ENCODE measurements around the gene RTRAF.

The RTRAF gene

GRCh38 chr14:52020866-52021717 is 31.7 kb downstream of the RTRAF start:
- TF ChIP-seq REST (IDR thresholded peaks at IDR 0.05; ENCODE audit: low read depth): no peak
- TF ChIP-seq YY1 (IDR thresholded peaks at IDR 0.05; ENCODE audit: low read depth): no peak
- TF ChIP-seq RAD21 (IDR thresholded peaks at IDR 0.05; ENCODE audit: low read depth): no peak
- TF ChIP-seq USF1 (IDR thresholded peaks at IDR 0.05): no peak
- no peak for TF ChIP-seq ZBTB7A (IDR thresholded peaks at IDR 0.05; ENCODE audit: low read depth)
- no peak for TF ChIP-seq NFIC (IDR thresholded peaks at IDR 0.05)
- no peak for TF ChIP-seq CREB1 (IDR thresholded peaks at IDR 0.05; ENCODE audit: low read depth)
- no peak for TF ChIP-seq TEAD4 (IDR thresholded peaks at IDR 0.05)
- no peak for TF ChIP-seq TCF12 (IDR thresholded peaks at IDR 0.05; ENCODE audit: low read depth)
- no peak for TF ChIP-seq FOXM1 (IDR thresholded peaks at IDR 0.05; ENCODE audit: borderline replicate concordance, low read depth)
- no peak for TF ChIP-seq CEBPB (IDR thresholded peaks at IDR 0.05)
- TF ChIP-seq MAX (IDR thresholded peaks at IDR 0.05): no peak
- TF ChIP-seq TAF1 (IDR thresholded peaks at IDR 0.05; ENCODE audit: low read depth): no peak
- no peak for TF ChIP-seq EGR1 (IDR thresholded peaks at IDR 0.05)
- TF ChIP-seq EP300 (IDR thresholded peaks at IDR 0.05; ENCODE audit: borderline replicate concordance): no peak

GRCh38 chr14:52021957-52022600 is 32.7 kb downstream of the RTRAF start:
- TF ChIP-seq CREB1 (IDR thresholded peaks at IDR 0.05; ENCODE audit: low read depth) (no peak), REST (IDR thresholded peaks at IDR 0.05; ENCODE audit: low read depth) (no peak), TEAD4 (IDR thresholded peaks at IDR 0.05) (no peak), MAX (IDR thresholded peaks at IDR 0.05) (no peak), ZBTB7A (IDR thresholded peaks at IDR 0.05; ENCODE audit: low read depth) (no peak), CEBPB (IDR thresholded peaks at IDR 0.05) (no peak), FOXM1 (IDR thresholded peaks at IDR 0.05; ENCODE audit: borderline replicate concordance, low read depth) (no peak), USF1 (IDR thresholded peaks at IDR 0.05) (no peak), YY1 (IDR thresholded peaks at IDR 0.05; ENCODE audit: low read depth) (no peak), EP300 (IDR thresholded peaks at IDR 0.05; ENCODE audit: borderline replicate concordance) (no peak), TCF12 (IDR thresholded peaks at IDR 0.05; ENCODE audit: low read depth) (no peak), RAD21 (IDR thresholded peaks at IDR 0.05; ENCODE audit: low read depth) (no peak), TAF1 (IDR thresholded peaks at IDR 0.05; ENCODE audit: low read depth) (no peak), EGR1 (IDR thresholded peaks at IDR 0.05) (no peak)

- TF ChIP-seq REST (IDR thresholded peaks at IDR 0.05; ENCODE audit: low read depth) (no peak), EGR1 (IDR thresholded peaks at IDR 0.05) (no peak), CREB1 (IDR thresholded peaks at IDR 0.05; ENCODE audit: low read depth) (no peak), EP300 (IDR thresholded peaks at IDR 0.05; ENCODE audit: borderline replicate concordance) (no peak), TAF1 (IDR thresholded peaks at IDR 0.05; ENCODE audit: low read depth) (no peak), TCF12 (IDR thresholded peaks at IDR 0.05; ENCODE audit: low read depth) (no peak), MAX (IDR thresholded peaks at IDR 0.05) (no peak), USF1 (IDR thresholded peaks at IDR 0.05) (no peak), TEAD4 (IDR thresholded peaks at IDR 0.05) (no peak), YY1 (IDR thresholded peaks at IDR 0.05; ENCODE audit: low read depth) (no peak), FOXM1 (IDR thresholded peaks at IDR 0.05; ENCODE audit: borderline replicate concordance, low read depth) (no peak)
Measured at GRCh38 chr14:52023518-52023917, 34.2 kb downstream of the RTRAF start.
